Activated T-cell treated with anti-CD3 and anti-CD28 coated beads, Interleukin-2, amount 50 U/mL, for 24 hours (primary cell): ENCODE data around the gene CCDC24.

Source experiments
- DNase-seq: peaks from one replicate; pipeline ENCODE4 v3.0.0-alpha.2; 2020
- H3K27ac Mint-ChIP-seq: 2 replicates; pipeline ENCODE4 v1.8.0; 2020; ENCODE audit warnings: mild to moderate bottlenecking, mixed read lengths
- H3K27me3 Mint-ChIP-seq: 2 replicates; pipeline ENCODE4 v1.8.0; 2020; ENCODE audit warnings: mixed read lengths
- H3K36me3 Mint-ChIP-seq: 2 replicates; pipeline ENCODE4 v1.8.0; 2020; ENCODE audit warnings: low read depth, mixed read lengths
- H3K4me1 Mint-ChIP-seq: 2 replicates; pipeline ENCODE4 v1.8.0; 2020; ENCODE audit warnings: low read depth, mixed read lengths
- H3K4me3 Mint-ChIP-seq: 2 replicates; pipeline ENCODE4 v1.8.0; 2020; ENCODE audit warnings: mild to moderate bottlenecking, moderate library complexity, mixed read lengths
- H3K9me3 Mint-ChIP-seq: 2 replicates; pipeline ENCODE4 v1.8.0; 2020; ENCODE audit warnings: mixed read lengths

CCDC24 gene

DNA sequence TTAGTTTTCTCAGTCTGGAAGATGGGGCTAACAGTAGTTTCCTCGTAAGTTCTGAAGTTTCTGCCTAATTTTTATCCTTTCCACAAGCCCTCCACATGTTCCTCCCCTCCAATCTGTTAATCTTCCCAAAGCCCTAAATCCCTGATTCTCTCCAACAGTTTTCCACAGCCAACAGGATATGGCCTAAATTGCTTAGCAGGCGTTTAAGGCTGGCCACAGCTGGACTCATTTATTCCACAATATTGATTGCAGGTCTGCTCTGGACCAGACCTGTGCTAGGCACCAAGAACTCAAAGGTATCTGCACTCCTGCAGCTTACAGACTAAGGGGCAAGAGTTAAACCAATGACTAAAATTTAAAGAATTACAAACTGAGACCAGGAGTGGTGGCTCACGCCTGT, 35.9 kb downstream of the CCDC24 start:
- no peak overlapping the region for H3K4me3 Mint-ChIP-seq
- H3K27ac Mint-ChIP-seq: no peak overlapping the region
- no peaks in the 10 kb centered on the region for H3K27me3 Mint-ChIP-seq
- no peaks in the 10 kb centered on the region for H3K9me3 Mint-ChIP-seq
- peaks cover 11% of the 10 kb centered on the region for H3K36me3 Mint-ChIP-seq
- no peak for DNase-seq
- peaks cover 26% of the 10 kb centered on the region for H3K4me1 Mint-ChIP-seq

- Mint-ChIP-seq H3K4me3 (peak overlapping the region; percentile 91), H3K36me3 (peaks cover 6% of the 10 kb centered on the region), H3K9me3 (no peaks in the 10 kb centered on the region), H3K4me1 (peaks cover 28% of the 10 kb centered on the region), H3K27ac (peak overlapping the region; percentile 98), H3K27me3 (no peaks in the 10 kb centered on the region)
- no peak for DNase-seq
These were observed 38.0 kb downstream of the CCDC24 start for GRCh38 chr1:44029260-44029910.

GRCh38 chr1:44029911-44030604, 38.7 kb downstream of the CCDC24 start:
- peak; percentile 94 for DNase-seq
- H3K4me3 Mint-ChIP-seq: peak overlapping the region; percentile 91
- H3K27me3 Mint-ChIP-seq: no peaks in the 10 kb centered on the region

DNA sequence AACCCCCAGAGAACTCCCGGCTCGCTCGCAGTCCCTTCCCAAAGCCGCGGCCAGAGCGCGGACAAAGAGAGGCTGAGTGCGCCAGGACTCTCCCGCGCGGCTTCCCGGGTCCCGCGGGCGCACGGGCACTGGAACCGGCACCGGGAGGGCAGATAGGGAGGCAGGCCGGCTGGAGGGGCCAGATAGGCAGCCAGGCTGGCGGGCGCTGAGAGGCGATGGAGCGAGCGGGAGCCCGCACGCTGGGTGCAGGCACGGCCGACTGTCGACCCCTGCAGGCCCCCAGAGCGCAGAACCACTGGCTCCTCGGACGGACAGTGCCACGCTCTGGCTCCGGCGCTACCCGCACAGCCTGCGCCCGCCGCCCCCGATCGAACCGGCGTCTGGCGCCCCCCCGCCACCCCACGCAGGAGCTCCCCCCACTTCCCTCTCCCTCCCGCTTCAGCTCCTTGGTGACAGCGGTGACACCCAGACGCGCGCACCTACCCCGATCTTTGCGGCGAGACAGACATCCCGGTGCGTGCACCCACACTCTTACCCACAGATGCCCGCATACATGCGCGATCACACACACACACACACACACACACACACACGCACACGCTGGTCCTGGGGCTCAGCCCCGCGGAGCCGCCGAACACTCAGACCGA, 39.3 kb downstream of the CCDC24 start:
- H3K27me3 Mint-ChIP-seq: no peaks in the 10 kb centered on the region
- H3K36me3 Mint-ChIP-seq: peaks cover 2% of the 10 kb centered on the region
- DNase-seq: peak; percentile 76
- no peaks in the 10 kb centered on the region for H3K9me3 Mint-ChIP-seq
- peak overlapping the region; percentile 85 for H3K27ac Mint-ChIP-seq
- H3K4me3 Mint-ChIP-seq: peak overlapping the region; percentile 85
- H3K4me1 Mint-ChIP-seq: peaks cover 28% of the 10 kb centered on the region

More at GRCh38 chr1:44029911-44030604, 38.7 kb downstream of the CCDC24 start:
- Mint-ChIP-seq H3K9me3 (no peaks in the 10 kb centered on the region), H3K36me3 (peaks cover 4% of the 10 kb centered on the region), H3K4me1 (peaks cover 28% of the 10 kb centered on the region), H3K27ac (peak overlapping the region; percentile 98)

DNA sequence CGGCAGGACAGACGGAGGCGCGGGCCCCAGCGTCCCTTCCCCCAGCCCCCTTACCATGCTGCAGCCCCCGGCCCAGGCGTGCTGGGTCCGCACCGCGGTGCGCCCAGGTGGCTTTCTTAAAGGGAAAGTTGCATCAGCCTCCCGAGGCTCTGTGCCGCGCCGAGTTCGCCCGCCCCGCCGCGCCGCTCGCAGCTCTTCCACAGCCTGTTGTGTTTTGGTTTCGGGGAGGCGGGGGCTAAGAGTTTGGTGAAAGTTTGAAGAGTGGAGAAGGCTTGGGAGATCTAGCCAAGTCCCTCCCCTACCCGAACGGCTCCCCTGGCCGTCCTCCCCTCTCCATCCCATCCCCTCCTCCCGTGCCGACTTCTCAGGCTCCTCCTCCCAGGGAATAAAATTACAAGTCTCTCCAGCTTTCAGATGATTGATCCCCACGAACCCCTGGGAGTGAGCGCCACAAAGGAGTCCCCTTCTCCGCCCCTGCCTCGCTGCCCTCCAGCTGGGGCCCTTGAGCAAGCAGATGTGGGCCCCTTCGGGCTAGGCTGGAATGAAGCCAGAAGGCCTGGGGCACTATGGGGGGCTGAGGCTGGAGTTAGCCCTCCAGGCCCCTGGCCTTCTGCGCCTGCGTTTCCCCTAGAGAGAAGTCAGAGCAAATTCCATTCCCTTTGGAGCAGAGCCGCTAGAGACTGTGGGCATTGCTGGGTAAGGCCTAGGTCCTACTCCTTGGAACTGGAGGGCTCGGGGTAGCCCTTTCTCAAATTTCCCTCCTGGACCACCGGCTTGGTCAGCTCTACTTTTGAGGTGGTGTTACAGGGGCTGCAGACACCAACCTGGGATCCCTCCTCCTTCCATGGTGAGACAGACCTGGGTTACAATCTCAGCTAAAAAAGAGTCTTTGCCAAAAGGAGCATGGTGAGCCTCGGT, 40.1 kb downstream of the CCDC24 start, which contains the start of gene SLC6A9:
SLC6A9 (minus strand) TSS at position 211 of the 918 bp plus-strand sequence. CDS start 7,185 bp downstream, outside the sequence.
- no peaks in the 10 kb centered on the region for H3K27me3 Mint-ChIP-seq
- H3K4me3 Mint-ChIP-seq: peak within 1 kb of the TSS; percentile 85
- peak; percentile 75 for DNase-seq
- peaks cover 2% of the 10 kb centered on the region for H3K36me3 Mint-ChIP-seq
- no peaks in the 10 kb centered on the region for H3K9me3 Mint-ChIP-seq
- H3K4me1 Mint-ChIP-seq: peaks cover 30% of the 10 kb centered on the region
- peak within 1 kb of the TSS; percentile 85 for H3K27ac Mint-ChIP-seq

DNA sequence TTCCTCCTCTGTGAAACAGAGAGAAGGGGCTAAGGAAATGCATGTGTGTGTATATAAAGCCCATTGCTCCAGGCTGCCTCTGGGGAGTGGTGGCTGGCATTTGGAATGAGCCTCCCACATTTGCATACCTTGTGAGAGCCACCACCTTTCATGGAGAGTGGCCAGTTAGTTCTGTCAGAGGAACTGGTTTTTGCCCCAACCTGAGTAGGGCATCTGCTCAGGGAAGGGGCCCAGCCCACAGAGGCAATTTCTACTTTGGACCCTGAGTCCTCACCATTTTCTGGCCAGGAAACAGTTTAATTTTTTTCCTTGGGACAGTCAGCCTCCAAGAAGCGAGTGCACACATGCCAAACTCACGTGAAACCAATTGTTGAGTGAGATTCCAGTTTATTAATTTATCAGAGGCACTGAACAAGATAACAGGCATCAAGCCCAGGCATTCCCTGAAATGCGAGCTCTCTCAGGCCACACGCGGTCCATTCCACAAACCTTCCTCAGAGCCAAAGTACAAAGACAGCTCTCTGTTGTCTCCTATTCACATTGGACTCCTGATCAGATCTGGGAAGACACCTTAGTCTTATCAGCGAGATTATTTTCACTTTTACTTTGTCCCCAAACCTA, 40.9 kb downstream of the CCDC24 start:
- Mint-ChIP-seq H3K27ac (peak overlapping the region; percentile 8), H3K27me3 (no peaks in the 10 kb centered on the region), H3K36me3 (peaks cover 2% of the 10 kb centered on the region), H3K4me1 (peaks cover 32% of the 10 kb centered on the region), H3K9me3 (no peaks in the 10 kb centered on the region), H3K4me3 (peak overlapping the region; percentile 85)
- no peak for DNase-seq

DNA sequence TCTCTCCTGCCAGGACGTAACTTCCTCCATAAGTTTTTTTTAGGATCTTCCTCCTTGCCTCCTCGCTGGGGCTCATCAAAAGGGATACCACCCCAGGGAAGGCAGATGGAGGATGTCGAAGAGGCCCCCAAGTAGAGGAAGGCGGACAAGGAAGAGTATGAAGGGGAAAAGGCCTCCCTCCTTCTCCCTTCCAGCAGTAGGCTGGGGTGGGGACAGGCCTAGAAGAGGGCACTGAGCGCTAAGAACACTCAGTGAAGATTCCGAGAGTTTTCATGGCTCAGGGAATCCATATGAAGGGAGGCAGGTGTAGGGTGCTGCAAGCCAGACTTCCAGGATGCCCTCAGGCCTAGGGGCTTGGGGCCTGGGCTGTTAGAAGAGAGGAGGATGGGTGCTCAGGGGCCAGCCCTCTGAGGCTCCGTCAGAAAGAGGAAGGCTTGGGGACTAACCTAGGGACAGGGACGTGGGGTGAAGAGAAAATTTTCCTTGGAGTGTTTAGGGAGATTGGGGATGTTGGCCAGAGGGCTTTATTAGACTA, 41.7 kb downstream of the CCDC24 start:
- H3K27ac Mint-ChIP-seq: no peak overlapping the region
- H3K4me1 Mint-ChIP-seq: peaks cover 30% of the 10 kb centered on the region
- H3K27me3 Mint-ChIP-seq: no peaks in the 10 kb centered on the region
- no peak for DNase-seq
- H3K36me3 Mint-ChIP-seq: peaks cover 2% of the 10 kb centered on the region
- no peaks in the 10 kb centered on the region for H3K9me3 Mint-ChIP-seq
- H3K4me3 Mint-ChIP-seq: no peak overlapping the region

GRCh38 chr1:44033756-44034155, 42.4 kb downstream of the CCDC24 start:
- Mint-ChIP-seq H3K4me1 (peaks cover 26% of the 10 kb centered on the region), H3K36me3 (peaks cover 2% of the 10 kb centered on the region), H3K9me3 (no peaks in the 10 kb centered on the region), H3K27me3 (no peaks in the 10 kb centered on the region), H3K4me3 (no peak overlapping the region), H3K27ac (no peak overlapping the region)
- no peak for DNase-seq

DNA sequence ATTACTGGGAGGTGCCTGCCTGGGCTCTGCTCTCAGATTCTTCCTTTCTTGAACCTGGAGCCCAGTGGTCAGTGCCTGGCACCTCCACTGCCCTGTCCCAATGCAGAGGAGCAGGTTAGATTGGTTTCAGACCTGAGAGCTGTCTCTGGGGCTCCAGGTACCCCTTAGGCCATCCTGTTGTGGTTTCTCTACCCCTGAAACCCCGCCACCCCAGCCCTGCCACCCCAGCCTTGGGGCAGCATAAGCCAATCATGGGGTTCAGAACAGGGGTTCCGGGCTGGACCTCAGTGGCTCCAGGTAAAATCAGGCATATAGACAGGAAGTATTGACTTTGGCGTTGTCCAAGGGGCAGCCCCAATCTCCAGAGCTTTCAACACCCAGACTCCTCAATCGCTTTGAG, 43.0 kb downstream of the CCDC24 start:
- Mint-ChIP-seq H3K27me3 (no peaks in the 10 kb centered on the region), H3K27ac (no peak overlapping the region), H3K9me3 (no peaks in the 10 kb centered on the region), H3K4me3 (no peak overlapping the region), H3K36me3 (peaks cover 2% of the 10 kb centered on the region), H3K4me1 (peaks cover 19% of the 10 kb centered on the region)
- DNase-seq: no peak

DNA sequence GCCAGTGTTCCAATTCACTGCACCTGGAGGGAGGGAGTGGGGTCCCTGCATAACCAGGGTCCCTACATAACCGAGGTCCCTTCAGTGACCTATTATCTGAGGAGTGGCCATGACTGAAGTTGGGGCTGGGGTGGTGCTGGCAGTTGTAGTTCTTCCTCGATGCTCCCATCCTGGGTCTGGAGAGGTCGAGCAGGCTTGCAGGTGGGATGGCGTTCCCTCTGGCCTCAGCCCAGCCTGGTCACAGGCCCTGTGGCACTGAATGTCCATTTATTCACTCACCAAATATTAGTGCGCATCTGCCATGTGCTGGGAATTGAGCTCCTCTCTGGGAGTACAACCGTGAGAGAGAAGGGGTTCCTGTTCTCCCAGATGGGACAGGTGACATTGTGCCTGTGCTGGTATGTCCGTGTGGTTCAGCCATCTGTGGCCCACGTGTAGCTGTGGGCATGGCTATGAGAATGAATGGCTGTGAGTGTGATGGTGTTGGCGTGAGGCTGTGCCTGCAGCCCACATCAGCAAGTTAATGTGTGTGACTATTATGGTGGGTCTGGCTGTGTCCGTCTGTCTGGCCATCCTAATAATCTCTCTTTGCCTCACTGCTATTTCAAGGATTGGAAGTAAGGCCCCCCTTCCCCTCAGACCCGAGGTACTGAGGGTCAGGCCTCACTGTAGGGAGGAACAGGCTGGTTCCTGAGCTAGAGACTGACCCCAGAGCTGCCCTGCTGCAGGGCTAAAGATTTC, 43.7 kb downstream of the CCDC24 start:
- peaks cover 2% of the 10 kb centered on the region for H3K36me3 Mint-ChIP-seq
- H3K4me3 Mint-ChIP-seq: no peak overlapping the region
- peaks cover 15% of the 10 kb centered on the region for H3K4me1 Mint-ChIP-seq
- no peak overlapping the region for H3K27ac Mint-ChIP-seq
- no peaks in the 10 kb centered on the region for H3K9me3 Mint-ChIP-seq
- H3K27me3 Mint-ChIP-seq: peaks cover 3% of the 10 kb centered on the region
- DNase-seq: no peak

DNA sequence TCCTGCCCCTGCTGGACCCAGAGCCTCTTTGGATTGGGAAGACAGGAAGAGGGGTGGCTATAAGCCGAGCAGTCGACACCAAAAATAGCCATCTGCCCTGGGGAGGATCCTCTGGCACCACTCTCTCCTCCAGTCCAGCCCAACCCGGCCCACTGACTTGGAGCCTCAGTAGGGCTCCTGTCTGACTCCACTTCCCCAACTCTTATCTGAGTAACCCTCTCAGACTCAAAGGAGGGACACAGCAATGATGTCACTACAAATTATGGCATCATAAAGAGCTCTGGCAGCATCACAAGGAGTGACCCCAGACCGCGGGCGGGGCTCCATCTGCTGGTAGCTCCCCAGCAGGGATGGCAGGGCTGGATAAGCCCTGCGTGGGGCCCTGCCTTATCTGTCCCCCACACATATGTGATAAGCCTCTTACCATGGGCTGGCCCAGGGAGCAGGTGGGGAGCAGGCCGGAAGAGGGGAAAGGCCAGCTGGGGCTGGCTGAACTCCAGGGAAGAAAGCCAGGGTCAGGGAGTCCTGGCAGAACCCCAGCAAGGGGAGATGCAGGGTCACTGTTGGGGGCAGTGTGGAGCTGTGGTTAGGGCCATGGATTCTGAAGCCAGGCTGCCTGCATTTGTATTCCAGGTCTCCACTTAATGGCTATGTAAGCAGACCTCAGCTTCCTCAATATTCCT, 44.5 kb downstream of the CCDC24 start:
- Mint-ChIP-seq H3K4me3 (no peak overlapping the region), H3K36me3 (peaks cover 2% of the 10 kb centered on the region), H3K4me1 (peaks cover 15% of the 10 kb centered on the region), H3K27ac (no peak overlapping the region), H3K27me3 (peaks cover 4% of the 10 kb centered on the region), H3K9me3 (no peaks in the 10 kb centered on the region)
- no peak for DNase-seq

DNA sequence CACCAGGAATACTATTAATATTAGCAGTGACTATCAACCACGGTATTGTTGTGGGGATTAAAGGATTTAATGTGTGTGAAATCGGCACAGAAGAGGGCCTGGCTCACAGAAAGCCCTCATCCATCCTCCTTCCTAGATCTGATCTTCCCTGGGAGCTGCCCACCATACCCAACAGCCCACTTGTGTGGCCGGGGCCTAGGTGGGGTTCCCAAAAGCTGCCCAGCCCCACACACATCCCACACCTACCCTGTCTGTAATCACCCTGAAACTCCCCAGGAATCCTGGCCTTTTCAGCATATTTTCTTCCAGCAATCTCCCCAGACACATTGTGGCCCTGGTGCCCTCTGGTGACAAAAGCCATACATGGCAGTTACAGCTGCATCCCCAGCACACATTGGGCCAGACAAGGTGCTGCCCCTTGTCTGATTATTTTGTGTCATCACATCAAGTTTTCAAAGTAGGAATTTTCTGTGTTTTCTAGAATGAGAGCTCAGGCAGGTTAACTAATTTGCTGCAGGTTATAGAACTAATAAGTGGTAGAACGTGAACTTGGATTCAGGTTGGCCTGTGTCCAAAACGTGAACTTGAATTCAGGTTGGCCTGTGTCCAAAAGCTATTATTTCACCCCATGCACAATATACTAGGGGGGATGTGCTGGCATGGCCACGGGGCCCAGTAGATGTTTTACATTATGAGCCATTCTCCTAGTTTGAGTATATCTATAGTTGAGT, 45.2 kb downstream of the CCDC24 start:
- Mint-ChIP-seq H3K27me3 (peaks cover 6% of the 10 kb centered on the region), H3K27ac (no peak overlapping the region)

More for the DNA sequence above, 45.2 kb downstream of the CCDC24 start:
- peaks cover 11% of the 10 kb centered on the region for H3K4me1 Mint-ChIP-seq
- DNase-seq: peak; percentile 77
- H3K36me3 Mint-ChIP-seq: no peaks in the 10 kb centered on the region
- H3K4me3 Mint-ChIP-seq: no peak overlapping the region
- H3K9me3 Mint-ChIP-seq: no peaks in the 10 kb centered on the region
